Psoas muscle (tissue), 8 donors: ENCODE results near the gene CACNA1C. TPM values are rescaled to one million over a fixed set of nuclear protein-coding genes. Genes with fewer than 3 reads are reported as not detected.

Experiments
- ATAC-seq, 4 donors: fragments of 200-7000 bp; cut with Tn5 transposase; one replicate each; pipeline ENCODE4 v1.9.1; 2020; ENCODE audit warnings: moderate library complexity in 3 of 4, mild to moderate bottlenecking in 2 of 4
- DNase-seq, 2 donors: peaks; one replicate each; pipeline ENCODE4 v3.0.0-alpha.2; 2020
- H3K27ac ChIP-seq: fragments of 200-600 bp; one replicate; pipeline ENCODE4 v1.8.0; 2022
- H3K27me3 ChIP-seq, 3 donors: fragments of 200-600 bp in 1 of 3; one replicate each; pipeline versions ENCODE4 v1.6.1 to v1.8.0; 2013 to 2022; ENCODE audit warnings: low read length in 2 of 3, mild to moderate bottlenecking in 2 of 3, moderate library complexity in 1 of 3; ENCODE audit not compliant: insufficient read depth in 3 of 3
- H3K36me3 ChIP-seq, 2 donors: fragments of 200-600 bp in 1 of 2; one replicate each; pipeline versions ENCODE4 v1.6.1 to v1.8.0; 2013 to 2022; ENCODE audit warnings: low read depth in 1 of 2, mild to moderate bottlenecking in 1 of 2, moderate library complexity in 1 of 2; ENCODE audit not compliant: insufficient read depth in 1 of 2
- H3K4me1 ChIP-seq: fragments of 200-600 bp; one replicate; pipeline ENCODE4 v1.8.0; 2022
- H3K4me3 ChIP-seq: fragments of 200-600 bp; one replicate; pipeline ENCODE4 v1.8.0; 2022; ENCODE audit warnings: mild to moderate bottlenecking
- H3K9me3 ChIP-seq: fragments of 200-600 bp; one replicate; pipeline ENCODE4 v1.8.0; 2022
- whole genome bisulfite sequencing, 3 donors: extraction: QIAGEN DNeasy Blood & Tissue Kit; methylation state at CpG; one replicate each; pipeline versions ENCODE4 v1.1.6 to v1.1.7; 2013; 5-methylcytosine and 5-hydroxymethylcytosine counted together
- intact Hi-C, 2 donors: fragments of 100-400 bp; cut with DNase I; formaldehyde crosslinking; loops; one replicate each; pipeline versions ENCODE4 v1.11.0 to v1.14.2; 2022
- polyA plus RNA-seq, 3 donors: library from polyadenylated mRNA; stranded (reverse); fragments of 200-250 nt; gene quantifications; one replicate each; pipeline ENCODE4 v1.2.3, GENCODE V29; 2013
- total RNA-seq, 4 donors: library from RNA; stranded (reverse); fragmentation: NEBNext Ultra II Directional in 2 of 4; extraction: Animal tissue kit (Norgen Biotek cat#: 25700) in 2 of 4; gene quantifications; one replicate each; pipeline versions ENCODE4 v1.2.1 to v1.2.4, GENCODE V29; 2021 to 2023
- TF ChIP-seq, protein P1 (sequence below): fragments of 200-600 bp; IDR thresholded peaks from one replicate; pipeline ENCODE4 v1.8.0; 2022; ENCODE audit warnings: antibody characterized with exemption
- donor health status: healthy with polysubstance abuse.
- donor health status: DM: no; HTN: no; CAD: no; lungs with moderate emphysema.
- donor health status: Bipolar disorder and iron deficiency.
- donor health status: healthy.
- donor health status: DM: yes; HTN: yes; CAD: no.
- donor health status: DM: no; HTN: no; CAD: no.
- donor health status: DM: no; HTN: no; CAD: no.
- donor health status: DM: yes; HTN: yes; CAD: no.

The CACNA1C gene
- total and polyA plus RNA-seq, 7 donors: 0.26 to 2.9 (median 0.95) TPM

DNA sequence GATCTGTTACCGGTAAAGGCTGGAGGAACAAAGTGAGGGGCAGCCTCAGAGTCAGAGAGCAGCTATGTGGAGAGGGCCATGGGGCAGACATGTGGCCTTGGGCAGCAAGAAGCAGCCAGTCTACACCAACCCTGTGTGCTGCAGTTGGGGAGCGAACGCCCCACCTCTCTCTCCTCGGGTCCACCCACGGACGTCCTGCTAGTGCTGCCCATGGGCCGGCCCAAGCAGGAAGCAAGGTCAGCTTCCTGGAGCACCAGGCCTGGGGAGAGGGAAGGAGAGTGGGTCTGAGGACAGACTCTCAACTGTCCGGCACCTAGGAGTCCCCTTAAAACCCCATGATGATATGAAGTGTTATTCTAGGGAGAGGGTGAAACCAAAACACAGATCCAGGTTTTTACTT lies 487.2 kb downstream of the CACNA1C start:
- TF ChIP-seq, protein P1, sequence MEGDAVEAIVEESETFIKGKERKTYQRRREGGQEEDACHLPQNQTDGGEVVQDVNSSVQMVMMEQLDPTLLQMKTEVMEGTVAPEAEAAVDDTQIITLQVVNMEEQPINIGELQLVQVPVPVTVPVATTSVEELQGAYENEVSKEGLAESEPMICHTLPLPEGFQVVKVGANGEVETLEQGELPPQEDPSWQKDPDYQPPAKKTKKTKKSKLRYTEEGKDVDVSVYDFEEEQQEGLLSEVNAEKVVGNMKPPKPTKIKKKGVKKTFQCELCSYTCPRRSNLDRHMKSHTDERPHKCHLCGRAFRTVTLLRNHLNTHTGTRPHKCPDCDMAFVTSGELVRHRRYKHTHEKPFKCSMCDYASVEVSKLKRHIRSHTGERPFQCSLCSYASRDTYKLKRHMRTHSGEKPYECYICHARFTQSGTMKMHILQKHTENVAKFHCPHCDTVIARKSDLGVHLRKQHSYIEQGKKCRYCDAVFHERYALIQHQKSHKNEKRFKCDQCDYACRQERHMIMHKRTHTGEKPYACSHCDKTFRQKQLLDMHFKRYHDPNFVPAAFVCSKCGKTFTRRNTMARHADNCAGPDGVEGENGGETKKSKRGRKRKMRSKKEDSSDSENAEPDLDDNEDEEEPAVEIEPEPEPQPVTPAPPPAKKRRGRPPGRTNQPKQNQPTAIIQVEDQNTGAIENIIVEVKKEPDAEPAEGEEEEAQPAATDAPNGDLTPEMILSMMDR: no peak
- H3K4me1 ChIP-seq: no peaks in the 10 kb centered on the region
- DNase-seq: no peak
- no peak overlapping the region for H3K27ac ChIP-seq
- no peaks in the 10 kb centered on the region for H3K9me3 ChIP-seq
- no peak overlapping the region for H3K4me3 ChIP-seq
- intact Hi-C loops: no loop called here
- WGBS, 3 donors: 51 to 66% (median 60%) methylated on average over 8 of the region's 8 CpGs
- peaks cover 0 to 4% (median 0%) of the 10 kb centered on the region in 3 donors for H3K27me3 ChIP-seq
- H3K36me3 ChIP-seq: no peaks in the 10 kb centered on the region
- peak in 1 of 4 donors; percentile 53 for ATAC-seq

DNA sequence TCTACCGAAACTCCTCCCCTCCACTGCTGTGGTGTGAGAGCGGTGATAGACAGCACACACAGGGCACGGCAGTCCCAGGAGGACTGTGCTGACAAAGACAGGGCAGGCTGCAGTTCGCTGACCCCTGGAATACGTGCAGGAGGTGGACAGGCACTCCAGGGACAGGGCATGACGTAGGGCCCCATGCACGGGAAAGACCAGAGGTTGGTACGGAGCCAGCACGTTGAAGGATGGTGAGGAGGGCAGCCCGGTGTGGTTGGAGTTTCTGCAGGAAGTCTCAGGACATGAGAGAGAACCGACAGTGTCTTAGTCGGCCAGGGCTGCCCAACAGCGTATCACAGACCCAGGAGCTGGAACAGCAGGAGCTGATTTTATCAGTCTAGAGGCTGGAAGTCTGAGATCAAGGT lies 487.8 kb downstream of the CACNA1C start:
- ATAC-seq (no peak), DNase-seq (no peak)
- Histone ChIP-seq H3K27me3 (peaks cover 0 to 4% (median 0%) of the 10 kb centered on the region in 3 donors), H3K9me3 (no peaks in the 10 kb centered on the region), H3K36me3 (no peaks in the 10 kb centered on the region), H3K4me3 (no peak overlapping the region), H3K4me1 (no peaks in the 10 kb centered on the region), H3K27ac (no peak overlapping the region)
- TF ChIP-seq, protein P1: no peak
- WGBS, 3 donors: 49 to 55% (median 53%) methylated on average over 13 of the region's 13 CpGs
- intact Hi-C loops: no loop called here

DNA sequence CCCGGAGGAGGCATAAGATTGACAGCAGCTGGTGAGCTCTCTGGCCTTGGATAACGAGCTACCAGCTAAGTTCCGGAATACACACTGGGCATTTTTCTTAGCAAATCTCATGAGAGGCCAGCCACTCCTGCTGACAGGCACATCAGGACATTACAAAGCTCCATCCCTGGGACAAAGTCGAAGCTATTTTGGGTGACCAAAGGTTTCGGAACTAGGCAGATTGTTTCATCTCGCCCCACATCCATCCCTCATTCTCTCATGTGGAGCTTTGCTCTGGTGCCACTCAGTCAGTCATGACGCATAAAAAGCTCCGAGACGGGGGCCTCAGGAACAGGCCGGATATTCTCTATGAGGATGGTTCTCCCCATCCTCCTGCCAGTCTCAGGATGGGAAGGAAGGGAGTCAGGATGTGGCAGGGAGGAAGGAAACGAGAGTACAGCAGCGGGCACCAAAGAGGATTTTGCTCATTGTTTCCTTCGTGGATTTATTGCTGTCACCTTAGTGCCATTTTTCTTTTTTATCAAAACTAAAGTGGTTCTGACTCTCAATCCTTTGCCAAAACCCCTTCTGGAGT lies 488.9 kb downstream of the CACNA1C start:
- DNase-seq (no peak), ATAC-seq (no peak)
- no peak overlapping the region for H3K4me3 ChIP-seq
- H3K9me3 ChIP-seq: no peaks in the 10 kb centered on the region
- 61 to 66% (median 63%) methylated on average over 13 of the region's 13 CpGs for WGBS, 3 donors
- H3K27me3 ChIP-seq: peaks cover 0 to 4% (median 0%) of the 10 kb centered on the region in 3 donors
- no peak overlapping the region for H3K27ac ChIP-seq
- H3K36me3 ChIP-seq: no peaks in the 10 kb centered on the region
- intact Hi-C loops: no loop called here
- H3K4me1 ChIP-seq: no peaks in the 10 kb centered on the region
- TF ChIP-seq, protein P1: no peak

DNA sequence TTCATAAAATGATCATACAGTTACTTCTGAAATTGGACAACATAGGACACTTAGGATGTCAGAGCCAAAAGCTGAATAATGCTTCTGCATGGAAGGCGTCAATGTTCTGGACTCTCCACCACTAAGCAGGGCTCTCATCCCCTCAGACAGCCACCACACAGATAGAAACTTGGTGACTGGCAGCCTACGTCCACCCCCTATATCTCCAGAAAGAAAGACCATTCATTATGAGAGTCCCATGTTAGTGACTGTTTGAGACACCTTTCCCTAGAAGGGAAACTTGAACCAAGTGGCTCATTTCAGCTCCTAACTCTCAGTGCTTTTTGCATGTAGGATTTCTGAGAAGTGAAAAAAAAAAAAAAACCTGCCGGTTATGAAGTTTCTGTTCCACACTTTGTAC lies 491.0 kb downstream of the CACNA1C start:
- ATAC-seq (no peak), DNase-seq (no peak)
- H3K4me3 ChIP-seq: no peak overlapping the region
- 83 to 88% (median 85%) methylated on average over 3 of the region's 3 CpGs for WGBS, 3 donors
- peaks cover 0 to 4% (median 0%) of the 10 kb centered on the region in 3 donors for H3K27me3 ChIP-seq
- TF ChIP-seq, protein P1: no peak
- no peaks in the 10 kb centered on the region for H3K9me3 ChIP-seq
- no peak overlapping the region for H3K27ac ChIP-seq
- intact Hi-C loops: no loop called here
- no peaks in the 10 kb centered on the region for H3K36me3 ChIP-seq
- H3K4me1 ChIP-seq: no peaks in the 10 kb centered on the region

DNA sequence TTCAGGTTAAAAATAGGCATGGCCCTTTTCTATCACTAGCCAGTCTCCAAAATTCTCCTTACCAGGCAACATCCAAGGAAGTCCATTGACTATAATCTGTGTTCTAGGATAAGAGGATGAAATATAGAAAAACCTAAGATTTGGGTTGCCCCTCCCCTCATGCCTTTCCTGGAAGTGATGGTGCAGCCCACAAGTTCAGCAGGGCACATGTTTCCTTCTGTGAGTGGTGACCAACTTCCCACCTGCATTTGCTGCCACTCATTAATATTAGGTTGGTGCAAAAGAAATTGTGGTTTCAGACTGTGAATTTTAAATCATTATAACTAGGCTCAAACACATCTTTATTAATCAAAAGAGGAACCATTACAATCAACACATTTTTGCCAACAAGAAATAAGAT lies 491.4 kb downstream of the CACNA1C start:
- Histone ChIP-seq H3K4me3 (no peak overlapping the region), H3K27ac (no peak overlapping the region), H3K36me3 (no peaks in the 10 kb centered on the region), H3K27me3 (peaks cover 0 to 4% (median 0%) of the 10 kb centered on the region in 3 donors), H3K9me3 (no peaks in the 10 kb centered on the region), H3K4me1 (no peaks in the 10 kb centered on the region)
- intact Hi-C loops: no loop called here
- DNase-seq (no peak), ATAC-seq (no peak)
- TF ChIP-seq, protein P1: no peak
